ENCODE data around the gene TIGD3.

GRCh38 chr11:65329478-65329877 is 25.1 kb upstream of the TIGD3 start:
- TF ChIP-seq CTCF (IDR thresholded peaks at IDR 0.05; ENCODE audit: low read depth, low read length) (no peak), MYC (IDR thresholded peaks at IDR 0.05; ENCODE audit: low read depth, low read length) (no peak), POLR2A (IDR thresholded peaks at IDR 0.05; ENCODE audit: extremely low read depth, insufficient read length) (no peak)
